WTC11 (cell line): ENCODE data around the gene FRMD5. TPM values are rescaled to one million over a fixed set of nuclear protein-coding genes. Genes with fewer than 3 reads are reported as not detected.
A peak's percentile ranks its signal among the peaks of the same experiment; 100 is the strongest.

Source experiments
- CREM ChIP-seq: sonication (generic); formaldehyde crosslinking; IDR thresholded peaks from 2 replicates; pipeline ENCODE4 v1.8.1; 2022; ENCODE audit warnings: mild to moderate bottlenecking, missing genetic modification reagents, moderate library complexity
- CTCF ChIP-seq: fragments of 200-600 bp; IDR thresholded peaks from 2 replicates; pipeline ENCODE4 v1.8.0; 2022; ENCODE audit warnings: antibody characterized with exemption
- FOXP4 ChIP-seq: sonication (generic); formaldehyde crosslinking; IDR thresholded peaks from 2 replicates; pipeline ENCODE4 v1.8.0; 2022; ENCODE audit warnings: mild to moderate bottlenecking, missing genetic modification reagents
- GTF2I ChIP-seq: fragments of 250-450 bp; sonication (Bioruptor Pico); conservative IDR thresholded peaks from 2 replicates; pipeline ENCODE4 v1.4.0; 2021; ENCODE audit warnings: mild to moderate bottlenecking
- HMGXB4 ChIP-seq: sonication (generic); formaldehyde crosslinking; IDR thresholded peaks from 2 replicates; pipeline ENCODE4 v1.8.1; 2023; ENCODE audit warnings: mild to moderate bottlenecking, moderate library complexity, missing genetic modification reagents
- JAZF1 ChIP-seq: fragments of 250-450 bp; sonication (Bioruptor Pico); IDR thresholded peaks from 2 replicates; pipeline ENCODE4 v1.9.0; 2021; ENCODE audit warnings: moderate library complexity, mild to moderate bottlenecking, inconsistent platforms
- MLX ChIP-seq: sonication (generic); formaldehyde crosslinking; IDR thresholded peaks from 2 replicates; pipeline ENCODE4 v1.8.1; 2023; ENCODE audit warnings: mild to moderate bottlenecking, missing genetic modification reagents, moderate library complexity
- MYBL2 ChIP-seq: sonication (generic); formaldehyde crosslinking; IDR thresholded peaks from 2 replicates; pipeline ENCODE4 v1.8.1; 2023; ENCODE audit warnings: mild to moderate bottlenecking, moderate library complexity, missing genetic modification reagents
- NFATC4 ChIP-seq: fragments of 250-450 bp; sonication (Bioruptor Pico); IDR thresholded peaks from 2 replicates; pipeline ENCODE4 v1.9.0; 2021; ENCODE audit warnings: mild to moderate bottlenecking
- NFE2L1 ChIP-seq: sonication (generic); formaldehyde crosslinking; IDR thresholded peaks from 2 replicates; pipeline ENCODE4 v1.8.1; 2023; ENCODE audit warnings: missing genetic modification reagents
- NFYB ChIP-seq: sonication (generic); formaldehyde crosslinking; conservative IDR thresholded peaks from 2 replicates; pipeline ENCODE4 v1.8.0; 2022; ENCODE audit warnings: low read depth, missing genetic modification reagents
- NR2C2 ChIP-seq: sonication (generic); formaldehyde crosslinking; IDR thresholded peaks from 2 replicates; pipeline ENCODE4 v1.8.0; 2022; ENCODE audit warnings: mild to moderate bottlenecking, missing genetic modification reagents
- RELA ChIP-seq: sonication (generic); formaldehyde crosslinking; IDR thresholded peaks from 2 replicates; pipeline ENCODE4 v1.8.1; 2022; ENCODE audit warnings: missing genetic modification reagents, mild to moderate bottlenecking, borderline replicate concordance
- RORB ChIP-seq: fragments of 250-450 bp; sonication (Bioruptor Pico); IDR thresholded peaks from 2 replicates; pipeline ENCODE4 v1.9.0; 2021; ENCODE audit warnings: mild to moderate bottlenecking
- STAT6 ChIP-seq: sonication (generic); formaldehyde crosslinking; conservative IDR thresholded peaks from 2 replicates; pipeline ENCODE4 v1.8.1; 2023; ENCODE audit warnings: mild to moderate bottlenecking, low read depth, missing genetic modification reagents, moderate library complexity
- ZBTB21 ChIP-seq: sonication (generic); formaldehyde crosslinking; IDR thresholded peaks from 2 replicates; pipeline ENCODE4 v1.8.1; 2023; ENCODE audit warnings: mild to moderate bottlenecking, missing genetic modification reagents, borderline replicate concordance
- ZNF121 ChIP-seq: sonication (generic); formaldehyde crosslinking; IDR thresholded peaks from 2 replicates; pipeline ENCODE4 v1.8.0; 2023; ENCODE audit warnings: missing genetic modification reagents
- ZNF138 ChIP-seq: sonication (generic); formaldehyde crosslinking; conservative IDR thresholded peaks from 2 replicates; pipeline ENCODE4 v1.8.1; 2022; ENCODE audit warnings: mild to moderate bottlenecking, moderate library complexity, missing genetic modification reagents
- ZNF281 ChIP-seq: sonication (generic); formaldehyde crosslinking; IDR thresholded peaks from 2 replicates; pipeline ENCODE4 v1.8.0; 2023; ENCODE audit warnings: mild to moderate bottlenecking, missing genetic modification reagents
- ZNF396 ChIP-seq: fragments of 250-450 bp; sonication (Bioruptor Pico); IDR thresholded peaks from 2 replicates; pipeline ENCODE4 v1.8.0; 2021; ENCODE audit warnings: mild to moderate bottlenecking, moderate library complexity, borderline replicate concordance
- ZNF512 ChIP-seq: sonication (generic); formaldehyde crosslinking; IDR thresholded peaks from 2 replicates; pipeline ENCODE4 v1.8.1; 2022; ENCODE audit warnings: missing genetic modification reagents, borderline replicate concordance
- ZNF671 ChIP-seq: fragments of 250-450 bp; sonication (Bioruptor Pico); IDR thresholded peaks from 2 replicates; pipeline ENCODE4 v1.8.0; 2021; ENCODE audit warnings: mild to moderate bottlenecking
- total RNA-seq: library from RNA; stranded (reverse); gene quantifications from 3 replicates; pipeline ENCODE4 v1.2.3, GENCODE V29; 2021

Gene FRMD5
- total RNA-seq, 1 experiment from 2014 or later = 14.1 TPM

GRCh38 chr15:43826508-43827341, 368.3 kb downstream of the FRMD5 start, which contains the start of gene WDR76 (continued):
- TF ChIP-seq HMGXB4 (CRISPR knock-in tag) (peak; percentile 48; the same call in 1 of the 2 replicates), ZNF396 (CRISPR knock-in tag) (no peak), ZNF121 (CRISPR knock-in tag) (no peak), CREM (peak; percentile 59; the same call in 1 of the 2 replicates), FOXP4 (no peak), RELA (CRISPR knock-in tag) (0 out of 2 replicates have a peak, but pooled peaks have one; percentile 48), JAZF1 (CRISPR knock-in tag) (no peak), MLX (CRISPR knock-in tag) (no peak), CTCF (no peak), NFYB (no peak), MYBL2 (peak; percentile 67; the same call in 1 of the 2 replicates), ZBTB21 (CRISPR knock-in tag) (no peak), ZNF138 (CRISPR knock-in tag) (no peak), GTF2I (CRISPR knock-in tag) (peak; percentile 45; the same call in 1 of the 2 replicates), NFE2L1 (peak; percentile 50; the same call in 1 of the 2 replicates), RORB (CRISPR knock-in tag) (no peak), ZNF671 (CRISPR knock-in tag) (no peak), ZNF512 (CRISPR knock-in tag) (no peak), NFATC4 (CRISPR knock-in tag) (no peak), ZNF281 (CRISPR knock-in tag) (peak; percentile 51; the same call in 1 of the 2 replicates), NR2C2 (CRISPR knock-in tag) (no peak), STAT6 (CRISPR knock-in tag) (no peak)
